Spinal cord (tissue), 10 donors: Measurements from ENCODE around the gene DDX18. TPM values are rescaled to one million over a fixed set of nuclear protein-coding genes. Genes with fewer than 3 reads are reported as not detected.

Experiments
- DNase-seq, 6 donors: peaks; one replicate each; pipeline versions ENCODE4 v3.0.0 to v3.0.0-alpha.2; 2013 to 2015; ENCODE audit warnings: low spot score in 6 of 6, low read depth in 4 of 6
- H3K27ac ChIP-seq: one replicate; pipeline ENCODE4 v1.5.1; 2013; ENCODE audit warnings: low read depth, low read length, control low read depth
- H3K27me3 ChIP-seq: one replicate; pipeline ENCODE4 v1.6.1; 2013; ENCODE audit warnings: low read length; ENCODE audit not compliant: control insufficient read depth, insufficient read depth
- H3K36me3 ChIP-seq: one replicate; pipeline ENCODE4 v1.6.1; 2013; ENCODE audit warnings: low read length; ENCODE audit not compliant: control insufficient read depth, insufficient read depth
- H3K4me1 ChIP-seq: one replicate; pipeline ENCODE4 v1.6.1; 2013; ENCODE audit warnings: low read length; ENCODE audit not compliant: control insufficient read depth, insufficient read depth
- H3K4me3 ChIP-seq: one replicate; pipeline ENCODE4 v1.5.1; 2013; ENCODE audit warnings: low read depth, low read length, control low read depth
- H3K9me3 ChIP-seq: one replicate; pipeline ENCODE4 v1.6.1; 2013; ENCODE audit warnings: low read length; ENCODE audit not compliant: control insufficient read depth, insufficient read depth
- WGBS: methylation state at CpG from one replicate; pipeline ENCODE4 v1.1.5; 2013; ENCODE audit warnings: missing lambda C conversion rate; ENCODE audit not compliant: insufficient coverage; 5-methylcytosine and 5-hydroxymethylcytosine counted together
- long read RNA-seq, 4 donors: transcript quantifications; one replicate each; lab custom pipeline, GENCODE V29; 2026
- polyA plus RNA-seq, 2 donors: library from polyadenylated mRNA; unstranded; fragments of 120-200 nt; gene quantifications; one replicate each; pipeline ENCODE4 v1.2.1, GENCODE V29; 2013; ENCODE audit not compliant: insufficient read length in 2 of 2
- total RNA-seq, 2 donors: library from RNA; depleted of rRNA in 1 of 2; stranded (reverse); fragments of 120-200 nt in 1 of 2; fragments of >200 nt in 1 of 2; gene quantifications; one replicate each; pipeline versions ENCODE4 v1.2.3 to v1.2.4, GENCODE V29; 2013 to 2014
- donor health status: healthy.

DDX18 gene
- total RNA-seq (10 to 100 TPM; 55.6 to 63.3 TPM), polyA plus RNA-seq (10 to 100 TPM; 41.2 to 52.1 TPM)
- long read RNA-seq, donor 1, transcript DDX18-201 (14 exons, 3,796 nt) = major isoform, 8 of 30 reads
- long read RNA-seq, donor 1, partial matches to known transcripts = 22 of 30 reads
- long read RNA-seq, donor 1, other reads (novel, unspliced or antisense) = 0 of 30 reads
- long read RNA-seq, donor 2, partial matches to known transcripts = 6 of 6 reads
- long read RNA-seq, donor 2, other reads (novel, unspliced or antisense) = 0 of 6 reads
- long read RNA-seq, donor 3, partial matches to known transcripts = 13 of 17 reads
- long read RNA-seq, donor 3, other reads (novel, unspliced or antisense) = 0 of 17 reads
- long read RNA-seq, donor 4, partial matches to known transcripts = 41 of 43 reads
- long read RNA-seq, donor 4, other reads (novel, unspliced or antisense) = 0 of 43 reads

DNA sequence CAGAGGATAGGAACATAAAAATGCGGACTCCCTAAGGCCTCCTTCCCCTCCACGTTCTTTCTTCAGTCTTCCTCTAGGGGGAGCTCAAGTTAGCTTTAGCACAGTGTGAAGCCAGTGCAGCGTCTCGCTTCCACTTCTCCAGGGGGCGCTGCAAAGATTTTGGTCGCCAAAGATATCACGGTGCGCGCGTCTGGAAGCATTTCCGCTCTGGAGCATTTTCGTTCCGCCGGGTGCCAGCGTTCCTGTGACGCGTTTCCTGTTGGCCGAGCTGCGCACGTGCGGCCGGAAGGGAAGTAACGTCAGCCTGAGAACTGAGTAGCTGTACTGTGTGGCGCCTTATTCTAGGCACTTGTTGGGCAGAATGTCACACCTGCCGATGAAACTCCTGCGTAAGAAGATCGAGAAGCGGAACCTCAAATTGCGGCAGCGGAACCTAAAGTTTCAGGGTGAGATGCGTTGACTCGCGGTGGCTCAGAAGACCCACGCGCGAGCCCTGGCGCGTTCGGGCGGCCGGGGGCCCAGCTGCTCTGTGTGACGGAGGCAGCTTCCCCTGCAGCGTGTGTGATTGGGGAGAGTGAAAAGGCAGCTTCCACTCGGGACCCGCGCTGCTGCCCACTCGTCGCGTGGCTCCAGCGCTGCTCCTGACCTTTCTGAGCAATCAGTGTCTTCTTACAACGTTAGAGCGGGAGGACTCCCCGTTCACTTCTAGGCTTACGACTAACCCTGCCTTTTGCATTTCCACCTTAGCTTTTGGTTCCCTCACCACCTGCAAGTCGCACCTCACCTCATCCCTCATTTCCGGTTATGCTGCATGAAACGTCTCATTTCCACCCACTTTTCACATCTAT is at the start of gene DDX18:
Gene DDX18 (plus strand): TSS at position 275 of the 848 bp plus-strand sequence. CDS start 87 bp downstream, at position 362.
- Histone ChIP-seq H3K9me3 (no peaks in the 10 kb centered on the region), H3K27ac (peak within 1 kb of the TSS; percentile 54), H3K4me3 (peak within 1 kb of the TSS; percentile 88), H3K27me3 (no peaks in the 10 kb centered on the region), H3K4me1 (no peaks in the 10 kb centered on the region), H3K36me3 (peaks cover 6% of the 10 kb centered on the region)
- peak; percentile 93 to 100 (median 99) for DNase-seq
- under 1% methylated on average over 57 of the region's 57 CpGs for WGBS

DNA sequence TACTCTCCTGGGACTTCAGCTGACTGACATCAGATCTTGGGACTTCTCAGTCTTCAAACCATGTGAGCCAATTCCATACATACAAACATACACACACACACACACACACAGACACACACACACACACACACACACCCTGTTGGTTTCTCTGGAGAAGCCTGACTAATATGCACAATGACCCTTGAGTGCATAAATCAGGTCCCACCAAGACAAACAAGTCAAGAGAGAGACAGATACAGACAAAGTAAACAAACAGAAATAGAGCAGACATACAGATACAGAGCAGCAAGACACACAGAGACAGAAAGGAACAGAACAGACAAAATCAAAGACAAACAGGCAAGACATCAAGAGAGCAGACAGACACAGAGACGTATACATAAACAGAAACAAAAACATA is 43.8 kb upstream of the DDX18 start:
- Histone ChIP-seq H3K9me3 (no peaks in the 10 kb centered on the region), H3K4me1 (no peaks in the 10 kb centered on the region), H3K4me3 (no peak overlapping the region), H3K36me3 (no peaks in the 10 kb centered on the region), H3K27me3 (no peaks in the 10 kb centered on the region), H3K27ac (no peak overlapping the region)
- no CpG with 5 or more reads among the region's 1 CpG for WGBS
- DNase-seq = no peak

DNA sequence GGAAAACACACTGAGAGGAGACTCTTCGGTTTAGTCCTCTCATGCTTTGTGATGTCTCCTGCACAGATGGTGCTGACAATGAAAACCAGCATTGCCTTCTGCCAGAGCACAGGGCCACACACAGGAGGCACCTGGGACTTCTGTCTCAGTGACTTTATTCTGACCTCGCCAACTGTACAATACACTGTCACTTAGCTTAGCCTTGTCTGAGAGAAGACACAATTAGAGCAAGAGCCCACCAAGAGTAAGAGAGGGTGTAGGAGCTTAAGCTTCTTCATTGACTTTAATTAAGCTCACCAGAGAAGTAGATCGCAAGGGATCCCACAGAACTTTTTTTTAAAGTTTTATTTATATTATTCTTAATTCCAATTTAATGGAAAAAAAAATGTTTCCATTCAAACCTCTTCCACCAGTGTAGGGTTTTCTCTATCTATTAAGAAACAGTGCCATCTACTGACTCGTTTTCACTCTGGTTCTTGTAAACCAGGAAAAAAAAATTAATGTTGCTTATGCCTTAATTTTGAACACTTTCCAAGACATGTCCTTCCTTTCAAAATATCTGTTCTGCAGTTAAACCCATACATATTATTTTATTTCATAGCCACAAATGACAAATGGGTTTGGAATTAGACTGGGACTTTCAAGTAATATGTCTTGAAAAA is 42.4 kb upstream of the DDX18 start:
- DNase-seq = peak in 3 of 6 donors; percentile 48 to 93 (median 82)
- H3K27me3 ChIP-seq = no peaks in the 10 kb centered on the region
- WGBS = 86% methylated on average over 1 of the region's 4 CpGs

DNA sequence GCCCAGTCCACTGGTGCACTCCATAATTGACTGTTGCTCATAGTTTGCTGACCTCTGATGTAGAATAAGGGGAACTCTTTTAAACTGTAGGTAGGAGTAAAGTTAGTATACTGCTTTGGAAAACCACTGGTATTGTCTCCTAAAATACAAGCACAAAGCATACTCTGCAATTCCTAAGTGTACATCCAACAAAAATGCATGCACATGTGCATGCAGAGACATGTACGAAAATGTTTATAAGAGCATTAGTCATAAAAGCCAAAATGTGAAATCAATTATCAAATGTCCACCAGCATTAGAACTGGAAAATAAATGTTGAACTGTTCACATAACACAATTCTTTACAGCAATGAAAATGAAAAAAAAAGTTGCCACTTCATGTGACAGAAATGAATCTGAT is 39.8 kb upstream of the DDX18 start:
- Histone ChIP-seq H3K4me3 (no peak overlapping the region), H3K36me3 (no peaks in the 10 kb centered on the region), H3K27me3 (no peaks in the 10 kb centered on the region), H3K27ac (no peak overlapping the region), H3K4me1 (no peaks in the 10 kb centered on the region), H3K9me3 (no peaks in the 10 kb centered on the region)
- WGBS = no CpG with 5 or more reads among the region's 1 CpG
- DNase-seq = no peak

More for the DNA sequence above, 42.4 kb upstream of the DDX18 start:
- Histone ChIP-seq H3K36me3 (no peaks in the 10 kb centered on the region), H3K27ac (no peak overlapping the region), H3K9me3 (no peaks in the 10 kb centered on the region), H3K4me3 (no peak overlapping the region), H3K4me1 (no peaks in the 10 kb centered on the region)

DNA sequence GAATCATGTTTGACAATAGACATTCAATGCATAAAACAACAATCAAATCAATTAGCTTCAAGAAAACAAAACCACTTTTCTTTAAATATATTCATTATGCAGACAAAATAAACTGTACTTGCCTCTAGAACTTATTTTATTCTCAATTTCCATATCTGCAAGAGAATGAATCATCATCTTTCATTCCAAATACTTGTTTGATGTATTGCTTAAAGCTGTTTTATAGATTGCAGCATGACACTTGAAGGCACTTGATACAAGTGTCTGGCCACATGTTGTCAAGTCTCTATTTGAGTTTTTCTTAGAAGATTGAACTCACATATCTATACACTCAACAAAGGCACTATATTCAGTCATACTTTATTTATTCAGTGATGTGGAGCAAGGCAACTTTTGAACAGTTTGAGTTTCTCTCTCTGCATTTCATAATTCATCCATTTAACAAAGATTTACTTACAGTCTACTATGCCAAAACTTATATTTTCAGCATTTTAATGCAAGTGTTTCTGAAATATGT is 38.7 kb upstream of the DDX18 start:
- no peaks in the 10 kb centered on the region for H3K36me3 ChIP-seq
- no peak for DNase-seq
- H3K4me3 ChIP-seq = no peak overlapping the region
- no peaks in the 10 kb centered on the region for H3K4me1 ChIP-seq
- H3K9me3 ChIP-seq = no peaks in the 10 kb centered on the region
- no peak overlapping the region for H3K27ac ChIP-seq
- no peaks in the 10 kb centered on the region for H3K27me3 ChIP-seq

DNA sequence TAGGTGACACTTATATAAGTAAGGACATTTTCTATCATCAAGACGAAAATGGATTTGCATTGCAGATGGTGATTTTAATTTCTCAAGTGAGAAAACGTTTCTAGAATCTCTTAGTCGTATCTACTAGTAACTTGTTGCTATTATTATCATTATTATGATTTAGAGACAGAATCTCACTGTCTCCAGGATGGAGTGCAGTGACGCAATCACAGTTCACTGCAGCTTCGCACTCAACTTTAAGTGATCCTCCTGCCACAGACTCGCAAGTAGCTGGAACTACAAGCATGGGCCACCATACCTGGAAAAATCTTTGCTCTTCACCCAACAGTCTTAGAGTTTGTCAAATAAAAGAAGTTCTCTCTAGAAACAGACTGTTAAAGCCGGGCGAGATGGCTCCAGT is 37.6 kb upstream of the DDX18 start:
- Histone ChIP-seq H3K4me3 (no peak overlapping the region), H3K27me3 (no peaks in the 10 kb centered on the region), H3K4me1 (no peaks in the 10 kb centered on the region), H3K27ac (no peak overlapping the region), H3K9me3 (no peaks in the 10 kb centered on the region), H3K36me3 (no peaks in the 10 kb centered on the region)
- no peak for DNase-seq
- no CpG with 5 or more reads among the region's 8 CpGs for WGBS

DNA sequence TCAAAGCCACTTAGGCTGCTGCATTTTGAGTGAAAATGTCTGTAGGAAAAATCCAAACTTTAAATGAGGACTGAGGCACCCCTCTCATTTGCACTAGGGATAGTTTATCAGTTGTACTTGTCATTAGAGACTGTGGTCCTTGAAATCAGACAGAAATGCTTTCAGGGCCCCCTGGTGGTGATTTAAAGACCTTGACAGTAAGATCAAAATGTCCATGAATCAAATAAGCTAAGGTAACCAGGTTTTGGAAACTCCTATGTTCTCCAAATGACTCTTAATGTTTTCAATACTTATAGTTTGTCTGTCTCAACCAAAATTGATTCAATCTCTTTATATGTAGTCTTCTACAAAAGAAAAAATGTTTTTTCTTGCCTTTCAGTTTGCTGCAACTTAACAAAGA is 28.8 kb upstream of the DDX18 start:
- Histone ChIP-seq H3K4me1 (no peaks in the 10 kb centered on the region), H3K4me3 (no peak overlapping the region), H3K36me3 (no peaks in the 10 kb centered on the region), H3K27me3 (no peaks in the 10 kb centered on the region), H3K27ac (no peak overlapping the region), H3K9me3 (no peaks in the 10 kb centered on the region)
- peak in 3 of 6 donors; percentile 37 to 88 (median 78) for DNase-seq

DNA sequence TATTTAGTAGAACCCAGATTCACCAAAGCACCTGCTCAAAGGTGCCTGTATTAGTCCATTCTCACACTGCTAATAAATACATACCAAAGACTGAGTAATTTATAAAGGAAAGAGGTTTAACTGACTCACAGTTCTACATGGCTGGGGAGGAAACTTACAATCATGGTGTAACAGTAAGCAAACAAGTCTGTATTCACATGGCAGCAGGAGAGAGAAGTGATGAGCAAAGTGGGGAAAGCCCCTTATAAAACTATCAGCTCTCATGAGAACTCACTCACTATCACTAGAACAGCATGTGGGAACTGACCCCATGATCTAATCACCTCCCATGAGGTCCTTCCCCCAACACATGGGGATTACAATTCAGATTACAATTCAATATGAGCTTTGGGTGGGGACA is 28.0 kb upstream of the DDX18 start:
- Histone ChIP-seq H3K4me1 (no peaks in the 10 kb centered on the region), H3K27ac (no peak overlapping the region), H3K36me3 (no peaks in the 10 kb centered on the region), H3K4me3 (no peak overlapping the region), H3K27me3 (no peaks in the 10 kb centered on the region), H3K9me3 (no peaks in the 10 kb centered on the region)
- no peak for DNase-seq

DNA sequence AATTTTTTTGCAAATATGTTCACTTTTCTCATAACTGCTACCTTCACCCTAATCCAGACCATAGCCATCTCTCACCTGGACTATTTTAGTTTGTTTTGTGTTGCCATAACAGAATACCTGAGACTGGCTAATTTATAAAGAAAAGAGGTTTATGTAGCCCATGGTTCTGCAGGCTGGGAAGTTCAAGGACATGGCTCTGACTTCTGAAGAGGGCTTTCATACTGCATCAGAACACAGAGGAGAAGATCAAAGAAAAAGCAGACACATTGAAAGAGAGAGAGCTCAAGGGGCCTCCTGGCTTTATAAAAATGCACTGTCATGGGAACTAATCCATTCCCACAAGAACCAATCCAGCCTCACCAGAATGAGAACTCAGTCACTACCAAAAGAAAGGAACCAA is 25.0 kb upstream of the DDX18 start:
- Histone ChIP-seq H3K4me3 (no peak overlapping the region), H3K27me3 (no peaks in the 10 kb centered on the region), H3K36me3 (no peaks in the 10 kb centered on the region), H3K27ac (no peak overlapping the region), H3K9me3 (no peaks in the 10 kb centered on the region), H3K4me1 (no peaks in the 10 kb centered on the region)
- no peak for DNase-seq
